Measurements from ENCODE around the gene GRK5. TPM values are rescaled to one million over a fixed set of nuclear protein-coding genes. Genes with fewer than 3 reads are reported as not detected.

The GRK5 gene
- 18.3 and 58.3 TPM in 2 replicates for total RNA-seq

DNA sequence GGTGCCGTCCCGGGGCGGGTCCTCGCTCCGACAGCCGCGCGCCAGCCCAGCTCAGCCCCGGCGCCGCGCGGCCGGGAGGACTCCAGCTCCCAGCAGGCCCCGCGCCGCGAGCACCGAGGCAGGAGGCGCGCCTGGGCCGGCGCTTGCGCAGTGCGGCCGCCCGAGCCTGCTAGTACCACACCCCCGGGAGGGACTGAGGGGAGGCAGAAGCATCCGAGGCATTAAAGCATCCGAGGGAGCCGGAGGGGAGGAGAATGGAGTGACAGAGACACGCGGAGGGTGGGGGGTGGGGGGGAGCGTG lies at the start of gene GRK5:
TSS of gene GRK5 (plus strand) at position 206 of the 301 bp plus-strand sequence. CDS start 347 bp downstream, outside the sequence.

DNA sequence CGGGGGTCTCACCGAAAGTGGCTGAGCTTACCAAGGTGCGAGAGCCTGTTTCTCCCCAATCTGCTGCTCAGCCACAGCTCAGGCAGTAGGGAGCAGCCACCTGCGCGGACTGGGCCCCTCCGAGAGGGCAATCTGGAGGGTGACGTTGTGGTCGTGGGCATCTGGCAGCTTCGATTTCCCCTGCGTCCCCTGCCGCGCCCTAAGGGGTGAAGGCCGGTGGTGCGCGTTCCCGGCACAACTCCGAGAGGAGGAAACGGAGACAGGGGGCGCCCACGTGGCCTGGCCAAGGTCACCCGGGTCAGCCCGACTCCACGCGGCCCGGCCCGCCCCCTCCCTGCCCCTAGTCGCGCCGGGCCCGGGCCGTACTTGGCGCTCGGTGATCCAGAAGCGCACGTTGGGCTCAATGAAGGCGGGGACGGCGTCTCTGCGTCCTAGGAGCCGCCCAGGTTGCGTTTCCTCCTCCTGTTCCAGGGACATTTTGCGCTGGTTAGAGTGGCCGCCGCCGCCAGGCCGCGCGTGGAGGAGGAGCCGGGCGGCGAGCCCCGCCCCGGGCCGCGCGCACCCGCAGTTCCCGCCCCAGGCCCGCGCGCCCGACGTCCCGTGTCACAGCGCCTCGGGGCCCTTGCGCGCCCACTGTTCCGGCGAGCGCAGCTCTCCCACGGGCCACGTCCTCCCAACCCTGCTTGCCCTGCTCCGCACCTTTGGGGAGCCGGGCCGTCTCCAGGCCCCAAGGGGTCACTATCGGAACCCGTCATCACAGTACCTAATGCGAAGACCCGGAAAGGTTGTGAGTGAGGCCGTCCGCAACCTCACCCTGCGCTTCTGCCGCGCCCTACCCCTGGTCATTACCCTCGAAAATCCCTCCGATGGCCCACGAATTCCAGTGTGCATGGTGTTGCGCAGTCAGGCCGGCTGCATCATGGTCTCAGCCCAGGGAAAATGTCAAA lies 41.9 kb upstream of the GRK5 start, which contains the start of gene SFXN4:
TSS of gene SFXN4 (minus strand) at position 544 of the 947 bp plus-strand sequence. CDS start at position 477, 67 bp downstream.

DNA sequence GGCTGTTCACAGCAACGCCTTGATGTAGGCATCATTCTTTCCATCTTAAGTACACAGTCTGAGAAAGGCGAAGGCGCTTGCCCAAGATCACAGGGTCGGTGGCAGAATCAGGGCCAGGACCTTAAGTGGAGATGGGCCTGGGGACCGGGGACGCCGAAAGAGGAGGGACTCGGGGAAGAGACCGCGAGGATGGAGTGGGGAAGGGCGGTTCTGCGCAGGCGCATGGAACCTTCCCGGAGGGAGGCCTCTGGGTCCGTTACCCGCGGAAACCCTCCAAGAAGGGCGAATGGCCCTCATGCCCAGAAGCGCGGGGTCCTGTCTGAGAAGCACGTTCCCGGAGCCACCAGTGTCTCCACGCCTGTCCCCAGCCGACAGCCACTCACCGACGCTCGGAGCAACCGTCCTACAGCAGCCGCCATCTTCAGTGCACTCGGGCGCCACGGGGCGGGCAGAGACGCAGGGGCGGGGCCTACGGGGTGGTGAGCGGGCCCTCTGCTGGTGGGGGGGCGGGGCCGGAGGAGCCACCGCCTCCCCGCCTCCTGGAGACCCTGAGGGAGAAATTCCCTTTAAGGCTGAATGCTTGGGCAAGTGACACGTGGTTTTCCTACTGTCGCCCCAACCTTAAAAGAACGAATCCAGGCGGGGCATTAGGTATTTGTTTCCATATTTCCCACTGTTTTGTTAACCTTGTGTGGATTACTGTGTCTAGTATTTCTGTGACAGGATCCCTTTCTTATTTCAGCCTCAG lies 28.8 kb upstream of the GRK5 start, which contains the start of gene PRDX3:
TSS of gene PRDX3 (minus strand) at position 441 of the 748 bp plus-strand sequence. CDS start at position 419, 22 bp downstream.

Other genes with a start within 250 kb of the GRK5 start
- gene NANOS1, start 177.9 kb upstream of the GRK5 start, total RNA-seq: 0.09 and 0.32 TPM in 2 replicates
- 84.1 and 98.7 TPM in 2 replicates for gene EIF3A, start 126.8 kb upstream of the GRK5 start, total RNA-seq
- 84.5 and 95.7 TPM in 2 replicates for gene DENND10, start 103.5 kb upstream of the GRK5 start, total RNA-seq
- gene SFXN4, start 41.9 kb upstream of the GRK5 start, total RNA-seq: 5.5 TPM in 2 replicates
- 126 and 131 TPM in 2 replicates for gene PRDX3, start 28.8 kb upstream of the GRK5 start, total RNA-seq